ENCODE data around the gene PGA5. TPM values are rescaled to one million over a fixed set of nuclear protein-coding genes. Genes with fewer than 3 reads are reported as not detected.

PGA5 gene
- total and polyA plus RNA-seq, 9 of the 15 experiments (the other 6 are each of a cell fraction or from before 2014, with no cell fraction given), result not detected

- Histone ChIP-seq H3K36me3 (ENCODE audit: control insufficient read depth, insufficient read depth, low read length) (no peaks in the 10 kb centered on the region), H3K9me3 (replicated peaks; ENCODE audit: control insufficient read depth, insufficient read depth, low read depth, low read length) (no peaks in the 10 kb centered on the region), H3K27me3 (ENCODE audit: control insufficient read depth in 2 of 2, insufficient read depth in 2 of 2, low read length in 2 of 2) (peaks cover 25 to 47% of the 10 kb centered on the region in 2 experiments), H3K4me3 (no peak overlapping the region), H2AFZ (ENCODE audit: low read depth, low read length) (no peak overlapping the region), H3K27ac (ENCODE audit: extremely low read depth, low read depth, low read length) (no peak overlapping the region), H3K9me1 (ENCODE audit: control insufficient read depth, insufficient read depth, low read length) (no peaks in the 10 kb centered on the region), H3K4me2 (ENCODE audit: insufficient read depth, low read length) (no peak overlapping the region), H3K79me2 (ENCODE audit: control insufficient read depth, insufficient read depth, low read length) (no peaks in the 10 kb centered on the region), H3K4me1 (replicated peaks in 1 of 2; ENCODE audit: control insufficient read depth in 2 of 2, insufficient read depth in 2 of 2, low read length in 2 of 2) (no peaks in the 10 kb centered on the region; a peak in 1 of 5 replicates), H3K9ac (ENCODE audit: insufficient read depth in 1 of 2, low read depth in 2 of 2, low read length in 2 of 2) (no peak overlapping the region), H4K20me1 (replicated peaks; ENCODE audit: control insufficient read depth, insufficient read depth, low read length) (no peaks in the 10 kb centered on the region)
- no peak for FAIRE-seq
- no peak for ATAC-seq
- intact Hi-C loops (cut with micrococcal nuclease), result no loop called here
- ChIA-PET POLR2A (interaction anchor here (0.6 kb wide), 1 partner anchor 62 kb away, joined by 3 read pairs; no protein-coding TSS in a partner anchor), CTCF (ENCODE audit: low intra/inter-chr PET ratio) (no interaction called here)
- no TSS peak for BruUV-seq (replicated peaks)
- TF ChIP-seq POLR2AphosphoS5 (IDR thresholded peaks at IDR 0.05; ENCODE audit: control insufficient read depth, insufficient read depth, low read depth, low read length) (no peak), ZBTB5 (IDR thresholded peaks at IDR 0.05) (no peak), THRB (CRISPR knock-in tag; conservative IDR thresholded peaks at IDR 0.05) (no peak), POLR2B (IDR thresholded peaks at IDR 0.05; ENCODE audit: low read depth, partially characterized antibody) (no peak)
- DNase-seq (ENCODE audit: extremely low read depth in 1 of 4, low spot score in 3 of 4), result no peak
- in situ Hi-C loops (cut with MboI), result loop anchor here (5.0 kb wide), 1 partner anchor 38 kb away; no protein-coding TSS in a partner anchor
- WGBS (ENCODE audit: insufficient coverage, low coverage, missing lambda C conversion rate), result 0% methylated on average over 4 of the region's 4 CpGs
These were observed 41.9 kb upstream of the PGA5 start for GRCh38 chr11:61198948-61199523.

All from K562 (cell line).